H1 (cell line): Measurements from ENCODE around the gene GPRC6A. TPM values are rescaled to one million over a fixed set of nuclear protein-coding genes. Genes with fewer than 3 reads are reported as not detected.

Experiments
- CHD7 ChIP-seq: fragments of 300-600 bp; sonication (generic); IDR thresholded peaks from 2 replicates; pipeline ENCODE4 v1.7.1; 2012; ENCODE audit warnings: low read length, moderate library complexity, mild to moderate bottlenecking, inconsistent platforms; ENCODE audit not compliant: insufficient replicate concordance
- GTF2F1 ChIP-seq: IDR thresholded peaks from 2 replicates; pipeline ENCODE4 v1.6.1; 2012; ENCODE audit warnings: low read depth, low read length, improper control_type of control experiment, borderline replicate concordance
- HDAC2 ChIP-seq, 2 experiments: fragments of 300-600 bp in 1 of 2; sonication (generic) in 1 of 2; IDR thresholded peaks; 2 replicates each; pipeline ENCODE4 v1.6.1; 2011 to 2012; ENCODE audit warnings: low read depth in 2 of 2, low read length in 2 of 2, mild to moderate bottlenecking in 2 of 2, moderate library complexity in 2 of 2, borderline replicate concordance in 1 of 2, inconsistent platforms in 1 of 2
- JUN ChIP-seq: IDR thresholded peaks from 2 replicates; pipeline ENCODE4 v1.6.1; 2011; ENCODE audit warnings: low read depth, mild to moderate bottlenecking, improper control_type of control experiment, low read length
- MAFK ChIP-seq: IDR thresholded peaks from 2 replicates; pipeline ENCODE4 v1.6.1; 2012; ENCODE audit warnings: low read depth, mild to moderate bottlenecking, improper control_type of control experiment, low read length
- RNF2 ChIP-seq: fragments of 200-900, 300-1000 bp; sonication (generic); IDR thresholded peaks from 2 replicates; pipeline ENCODE4 v1.7.1; 2016; ENCODE audit warnings: borderline replicate concordance, low read depth, mild to moderate bottlenecking, antibody characterized with exemption, low read length; ENCODE audit not compliant: poor library complexity, severe bottlenecking; ENCODE audit errors: missing control alignments
- USF2 ChIP-seq: IDR thresholded peaks from 2 replicates; pipeline ENCODE4 v1.6.1; 2011; ENCODE audit warnings: low read length, improper control_type of control experiment
- YY1 ChIP-seq: IDR thresholded peaks from 2 replicates; pipeline ENCODE4 v1.6.1; 2011; ENCODE audit warnings: low read depth, mild to moderate bottlenecking, low read length
- polyA plus RNA-seq, 7 experiments: library from polyadenylated mRNA; depleted of rRNA in 3 of 7; stranded (reverse) in 5 of 7; unstranded in 2 of 7; fragments of >200 nt in 5 of 7; fragments of 200-250 nt in 2 of 7; gene quantifications; 1 replicate in 5 of 7; 2 replicates in 1 of 7; 4 replicates in 1 of 7; pipeline versions ENCODE4 v1.2.1 to v1.2.3, GENCODE V29; 2011 to 2013; ENCODE audit warnings: missing spikeins in 2 of 7, mixed read lengths in 2 of 7
- total RNA-seq: library from RNA; stranded (reverse); fragmentation: NEBNext Ultra II Directional; extraction: Animal tissue kit (Norgen Biotek cat#: 25700); gene quantifications from 2 replicates; pipeline ENCODE4 v1.2.1, GENCODE V29; 2021

GPRC6A gene
- total and polyA plus RNA-seq, 2 of the 8 experiments (the other 6 are each of a cell fraction or from before 2014, with no cell fraction given): 0.09 to 0.22 TPM

DNA sequence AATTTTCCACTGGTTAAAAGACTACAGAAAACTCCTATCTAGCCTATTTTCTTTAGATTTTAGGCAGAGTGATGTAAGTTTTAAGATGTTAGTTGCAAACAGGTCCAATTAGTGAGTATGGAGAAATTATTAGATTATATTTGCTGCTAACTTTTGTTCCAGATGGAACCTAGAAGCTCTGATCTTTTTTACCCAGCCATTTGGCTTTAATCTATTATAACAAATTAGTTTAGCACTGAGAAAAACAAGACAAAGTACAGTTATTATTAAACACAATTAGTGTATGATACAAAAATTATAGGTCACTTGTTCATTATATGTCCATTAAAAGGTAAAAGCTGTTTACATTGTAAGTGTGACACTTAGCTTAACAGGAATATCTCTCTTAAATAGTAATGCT, 65.8 kb downstream of the GPRC6A start (continued):
- TF ChIP-seq CHD7 (no peak), JUN (no peak), YY1 (no peak), HDAC2 (IDR thresholded peaks at IDR 0.05; ENCODE audit: borderline replicate concordance in 1 of 2, low read depth in 2 of 2, low read length in 2 of 2) (no peak), RNF2 (no peak), MAFK (no peak), USF2 (no peak), GTF2F1 (no peak)
